Suprapubic skin (tissue), 3 donors: ENCODE data around the gene DYNLRB1.

Experiments used
- CTCF ChIP-seq, 2 donors: fragments of 200-600 bp in 1 of 2; fragments of 450-650 bp in 1 of 2; sonication (generic) in 1 of 2; IDR thresholded peaks; one replicate each; pipeline ENCODE4 v1.5.1; 2016 to 2019; ENCODE audit warnings: antibody characterized with exemption in 2 of 2, mild to moderate bottlenecking in 1 of 2, moderate library complexity in 1 of 2
- POLR2AphosphoS5 ChIP-seq, 3 donors: sonication (generic); formaldehyde crosslinking; IDR thresholded peaks; one replicate each; pipeline ENCODE4 v1.6.1; 2017; ENCODE audit warnings: antibody characterized with exemption in 3 of 3

- TF ChIP-seq CTCF (IDR thresholded peaks at IDR 0.05), result no peak
- TF ChIP-seq POLR2AphosphoS5 (IDR thresholded peaks at IDR 0.05), result no peak
Observed at GRCh38 chr20:34552569-34552968, 36.3 kb downstream of the DYNLRB1 start.
